Mesendoderm (in vitro differentiated cells): ENCODE results near the gene NKX6-2.
"Not testable (repeated sequence)": the region's sequence is repeated elsewhere in the genome, so short reads cannot be mapped to it uniquely, and the experiment has no call there.

Experiments used
- DNase-seq: peaks from one replicate; pipeline ENCODE4 v3.0.0; 2013
- H2AK5ac ChIP-seq: 2 replicates; pipeline ENCODE4 v1.6.1; 2013; ENCODE audit warnings: low read length, inconsistent platforms
- H2BK120ac ChIP-seq: 2 replicates; pipeline ENCODE4 v1.6.1; 2013; ENCODE audit warnings: low read depth, mild to moderate bottlenecking, low read length, moderate library complexity, mixed read lengths
- H2BK15ac ChIP-seq: replicated peaks from 2 replicates; pipeline ENCODE4 v1.6.1; 2013; ENCODE audit warnings: low read depth, mild to moderate bottlenecking, moderate library complexity
- H2BK5ac ChIP-seq: 2 replicates; pipeline ENCODE4 v1.6.1; 2013; ENCODE audit warnings: low read length, inconsistent platforms
- H3K18ac ChIP-seq: 2 replicates; pipeline ENCODE4 v1.6.1; 2013; ENCODE audit warnings: mild to moderate bottlenecking, low read length, mixed read lengths
- H3K23ac ChIP-seq: one replicate; pipeline ENCODE4 v1.6.1; 2013; ENCODE audit warnings: low read length
- H3K27ac ChIP-seq: 2 replicates; pipeline ENCODE4 v1.5.1; 2013; ENCODE audit warnings: low read depth, mild to moderate bottlenecking, inconsistent platforms, low read length, moderate library complexity
- H3K27me3 ChIP-seq: 2 replicates; pipeline ENCODE4 v1.6.1; 2013; ENCODE audit warnings: low read length, control low read depth, mild to moderate bottlenecking, inconsistent platforms; ENCODE audit not compliant: insufficient read depth, poor library complexity
- H3K36me3 ChIP-seq: 2 replicates; pipeline ENCODE4 v1.6.1; 2013; ENCODE audit warnings: low read length, inconsistent platforms; ENCODE audit not compliant: control insufficient read depth, insufficient read depth
- H3K4ac ChIP-seq: one replicate; pipeline ENCODE4 v1.6.1; 2013; ENCODE audit warnings: low read depth, mild to moderate bottlenecking, low read length, moderate library complexity
- H3K4me1 ChIP-seq: 2 replicates; pipeline ENCODE4 v1.6.1; 2013; ENCODE audit warnings: low read depth, low read length, inconsistent platforms; ENCODE audit not compliant: control insufficient read depth
- H3K4me2 ChIP-seq: 2 replicates; pipeline ENCODE4 v1.6.1; 2013; ENCODE audit warnings: low read length
- H3K4me3 ChIP-seq: 2 replicates; pipeline ENCODE4 v1.5.1; 2013; ENCODE audit warnings: mild to moderate bottlenecking, low read length
- H3K56ac ChIP-seq: one replicate; pipeline ENCODE4 v1.6.1; 2013; ENCODE audit warnings: low read length
- H3K79me1 ChIP-seq: 2 replicates; pipeline ENCODE4 v1.6.1; 2013; ENCODE audit warnings: low read length, inconsistent platforms
- H3K79me2 ChIP-seq: 2 replicates; pipeline ENCODE4 v1.6.1; 2013; ENCODE audit warnings: mild to moderate bottlenecking, low read length; ENCODE audit not compliant: control insufficient read depth, insufficient read depth
- H3K9ac ChIP-seq: 2 replicates; pipeline ENCODE4 v1.6.1; 2013; ENCODE audit warnings: low read length, inconsistent platforms
- H4K5ac ChIP-seq: one replicate; pipeline ENCODE4 v1.6.1; 2013; ENCODE audit warnings: low read length
- H4K8ac ChIP-seq: one replicate; pipeline ENCODE4 v1.6.1; 2013; ENCODE audit warnings: low read depth, mild to moderate bottlenecking, control low read depth, low read length, moderate library complexity
- WGBS: extraction: QIAGEN DNeasy Blood & Tissue Kit; methylation state at CpG from one replicate; pipeline ENCODE4 v1.1.7; 2013; ENCODE audit warnings: low lambda C conversion rate, missing lambda C conversion rate; ENCODE audit not compliant: insufficient coverage; ENCODE audit errors: extremely low coverage; 5-methylcytosine and 5-hydroxymethylcytosine counted together

NKX6-2 gene

GRCh38 chr10:132825783-132826523, 40.0 kb upstream of the NKX6-2 start:
- not testable (repeated sequence) for H3K36me3 ChIP-seq, H2BK15ac ChIP-seq, H3K18ac ChIP-seq, H2BK120ac ChIP-seq, H3K4me2 ChIP-seq, H2AK5ac ChIP-seq, H3K79me1 ChIP-seq, H3K23ac ChIP-seq, H3K56ac ChIP-seq, H4K8ac ChIP-seq, H3K27ac ChIP-seq, H3K27me3 ChIP-seq, H3K79me2 ChIP-seq, H4K5ac ChIP-seq, H3K4ac ChIP-seq, H3K9ac ChIP-seq, H3K4me3 ChIP-seq, H3K4me1 ChIP-seq, H2BK5ac ChIP-seq
- WGBS: no CpG with 5 or more reads among the region's 34 CpGs
- DNase-seq: peak; percentile 21

GRCh38 chr10:132820056-132820455, 34.1 kb upstream of the NKX6-2 start:
- Histone ChIP-seq H3K79me2 (no peaks in the 10 kb centered on the region), H4K5ac (no peak overlapping the region), H3K4me1 (no peaks in the 10 kb centered on the region), H3K27ac (no peak overlapping the region), H3K4me2 (no peak overlapping the region), H3K56ac (no peak overlapping the region), H2BK120ac (no peak overlapping the region), H3K9ac (no peak overlapping the region), H3K27me3 (no peaks in the 10 kb centered on the region), H2BK5ac (no peak overlapping the region), H3K4me3 (no peak overlapping the region), H3K36me3 (no peaks in the 10 kb centered on the region), H2BK15ac (no peak overlapping the region), H4K8ac (no peak overlapping the region), H3K23ac (no peak overlapping the region), H2AK5ac (no peak overlapping the region), H3K79me1 (no peaks in the 10 kb centered on the region), H3K4ac (no peak overlapping the region), H3K18ac (no peak overlapping the region)
- no CpG with 5 or more reads among the region's 13 CpGs for WGBS
- no peak for DNase-seq

- Histone ChIP-seq H3K4me2 (no peak overlapping the region), H3K27ac (no peak overlapping the region), H3K4me3 (no peak overlapping the region), H3K18ac (no peak overlapping the region), H3K9ac (no peak overlapping the region), H2BK5ac (no peak overlapping the region), H3K27me3 (no peaks in the 10 kb centered on the region), H3K79me1 (no peaks in the 10 kb centered on the region), H4K5ac (no peak overlapping the region), H2BK120ac (no peak overlapping the region), H2AK5ac (no peak overlapping the region), H3K56ac (no peak overlapping the region), H3K23ac (no peak overlapping the region), H3K4ac (no peak overlapping the region), H2BK15ac (no peak overlapping the region), H3K4me1 (no peaks in the 10 kb centered on the region), H4K8ac (no peak overlapping the region), H3K79me2 (no peaks in the 10 kb centered on the region), H3K36me3 (no peaks in the 10 kb centered on the region)
- WGBS: no CpG with 5 or more reads among the region's 29 CpGs
- no peak for DNase-seq
These were observed 31.8 kb upstream of the NKX6-2 start for GRCh38 chr10:132817701-132818211.

- DNase-seq: no peak
These were observed 30.8 kb upstream of the NKX6-2 start for GRCh38 chr10:132816718-132817117.

GRCh38 chr10:132815168-132815857, 29.4 kb upstream of the NKX6-2 start:
- no peak overlapping the region for H2BK5ac ChIP-seq
- no peaks in the 10 kb centered on the region for H3K4me1 ChIP-seq
- no CpG with 5 or more reads among the region's 18 CpGs for WGBS
- H3K4ac ChIP-seq: no peak overlapping the region
- no peak overlapping the region for H2AK5ac ChIP-seq
- no peak for DNase-seq
- no peaks in the 10 kb centered on the region for H3K79me2 ChIP-seq
- H3K9ac ChIP-seq: no peak overlapping the region
- no peak overlapping the region for H3K4me2 ChIP-seq
- no peaks in the 10 kb centered on the region for H3K27me3 ChIP-seq
- no peak overlapping the region for H2BK15ac ChIP-seq
- H2BK120ac ChIP-seq: no peak overlapping the region
- H3K4me3 ChIP-seq: no peak overlapping the region
- H3K27ac ChIP-seq: no peak overlapping the region
- no peaks in the 10 kb centered on the region for H3K36me3 ChIP-seq
- no peak overlapping the region for H3K18ac ChIP-seq
- H3K79me1 ChIP-seq: no peaks in the 10 kb centered on the region
- H3K23ac ChIP-seq: no peak overlapping the region
- H3K56ac ChIP-seq: no peak overlapping the region
- H4K8ac ChIP-seq: no peak overlapping the region
- H4K5ac ChIP-seq: no peak overlapping the region

More at GRCh38 chr10:132816718-132817117, 30.8 kb upstream of the NKX6-2 start:
- Histone ChIP-seq H2AK5ac (no peak overlapping the region), H3K23ac (no peak overlapping the region), H3K27me3 (no peaks in the 10 kb centered on the region), H3K56ac (no peak overlapping the region), H4K5ac (no peak overlapping the region), H3K79me1 (no peaks in the 10 kb centered on the region), H2BK15ac (no peak overlapping the region), H3K27ac (no peak overlapping the region), H3K9ac (no peak overlapping the region), H3K36me3 (no peaks in the 10 kb centered on the region), H2BK5ac (no peak overlapping the region), H3K4me1 (no peaks in the 10 kb centered on the region), H3K4me2 (no peak overlapping the region), H3K4me3 (no peak overlapping the region), H3K79me2 (no peaks in the 10 kb centered on the region), H3K4ac (no peak overlapping the region), H4K8ac (no peak overlapping the region), H3K18ac (no peak overlapping the region), H2BK120ac (no peak overlapping the region)
- WGBS: no CpG with 5 or more reads among the region's 12 CpGs
